GM19395 (cell line): ENCODE measurements around the gene PPP1R15A.
A peak's percentile ranks its signal among the peaks of the same experiment; 100 is the strongest.
"Not testable (repeated sequence)": the region's sequence is repeated elsewhere in the genome, so short reads cannot be mapped to it uniquely, and the experiment has no call there.

ENCODE experiments used
- ATAC-seq: cut with Tn5 transposase; IDR thresholded peaks from one replicate; pipeline ENCODE4 v1.9.1; 2021; ENCODE audit warnings: mild to moderate bottlenecking, moderate library complexity; ENCODE audit not compliant: unreplicated experiment

Gene PPP1R15A

GRCh38 chr19:48879025-48879637 lies 6.9 kb downstream of the PPP1R15A start:
- no peak for ATAC-seq

GRCh38 chr19:48879696-48880095 lies 7.5 kb downstream of the PPP1R15A start:
- ATAC-seq, result not testable (repeated sequence)

- ATAC-seq, result no peak
These were observed 9.8 kb downstream of the PPP1R15A start for GRCh38 chr19:48881741-48882657.

- ATAC-seq, result no peak
These were observed 11.5 kb downstream of the PPP1R15A start for GRCh38 chr19:48883726-48884125.

GRCh38 chr19:48887861-48888612 lies 15.8 kb downstream of the PPP1R15A start:
- ATAC-seq, result no peak

GRCh38 chr19:48889496-48889895 lies 17.3 kb downstream of the PPP1R15A start:
- ATAC-seq, result not testable (repeated sequence)

- no peak for ATAC-seq
These were observed 18.3 kb downstream of the PPP1R15A start for GRCh38 chr19:48890551-48890950.

GRCh38 chr19:48895226-48895625 lies 23.0 kb downstream of the PPP1R15A start:
- no peak for ATAC-seq

- no peak for ATAC-seq
These were observed 24.0 kb downstream of the PPP1R15A start for GRCh38 chr19:48896191-48896720.

GRCh38 chr19:48897181-48897580 lies 25.0 kb downstream of the PPP1R15A start:
- ATAC-seq, result no peak

- not testable (repeated sequence) for ATAC-seq
These were observed 27.1 kb downstream of the PPP1R15A start for GRCh38 chr19:48899386-48899749.

- peak; percentile 89 for ATAC-seq
These were observed 27.7 kb downstream of the PPP1R15A start, which contains the start of gene NUCB1 for GRCh38 chr19:48899781-48900476. NUCB1 (plus strand) TSS chr19:48900312; CDS start chr19:48900797, 485 bp downstream.

- peak; percentile 15 for ATAC-seq
These were observed 28.5 kb downstream of the PPP1R15A start for GRCh38 chr19:48900477-48901406.

- not testable (repeated sequence) for ATAC-seq
These were observed 30.1 kb downstream of the PPP1R15A start for GRCh38 chr19:48902291-48902690.

GRCh38 chr19:48903788-48904187 lies 31.6 kb downstream of the PPP1R15A start:
- not testable (repeated sequence) for ATAC-seq

GRCh38 chr19:48905664-48906063 lies 33.4 kb downstream of the PPP1R15A start:
- no peak for ATAC-seq

- no peak for ATAC-seq
These were observed 34.1 kb downstream of the PPP1R15A start for GRCh38 chr19:48906324-48906723.

- ATAC-seq, result no peak
These were observed 35.5 kb downstream of the PPP1R15A start for GRCh38 chr19:48907671-48908070.

- ATAC-seq, result not testable (repeated sequence)
These were observed 37.3 kb downstream of the PPP1R15A start for GRCh38 chr19:48909424-48910077.
